Transverse colon (tissue), 4 donors: Measurements from ENCODE around the gene NLGN1.

Experiments used
- CTCF ChIP-seq, 5 experiments: fragments of 200-600 bp in 3 of 5; fragments of 450-650 bp in 2 of 5; sonication (generic) in 3 of 5; IDR thresholded peaks; 1 replicate in 2 of 5; 2 replicates in 3 of 5; pipeline ENCODE4 v1.5.1; 2016 to 2017; ENCODE audit warnings: antibody characterized with exemption in 5 of 5, inconsistent platforms in 3 of 5, mild to moderate bottlenecking in 2 of 5, moderate library complexity in 1 of 5
- EP300 ChIP-seq: sonication (generic); formaldehyde crosslinking; IDR thresholded peaks from one replicate; pipeline ENCODE4 v1.6.1; 2017; ENCODE audit warnings: antibody characterized with exemption, low read depth
- POLR2A ChIP-seq: fragments of 450-650 bp; IDR thresholded peaks from one replicate; pipeline ENCODE4 v1.6.1; 2016; ENCODE audit warnings: antibody characterized with exemption, mild to moderate bottlenecking, moderate library complexity
- POLR2AphosphoS5 ChIP-seq, 3 donors: sonication (generic); formaldehyde crosslinking; IDR thresholded peaks; one replicate each; pipeline ENCODE4 v1.6.1; 2016; ENCODE audit warnings: antibody characterized with exemption in 3 of 3

GRCh38 chr3:174232658-174233429, 835.3 kb downstream of the NLGN1 start:
- no peak for TF ChIP-seq CTCF (IDR thresholded peaks at IDR 0.05)
- no peak for TF ChIP-seq POLR2A
- no peak for TF ChIP-seq POLR2AphosphoS5 (IDR thresholded peaks at IDR 0.05)
- no peak for TF ChIP-seq EP300
